MCF 10A (cell line): ENCODE results near the gene GRAMD4. TPM values are rescaled to one million over a fixed set of nuclear protein-coding genes. Genes with fewer than 3 reads are reported as not detected.

Experiments used
- BruUV-seq: library from RNA; stranded (reverse); fragments of 400-500 nt; replicated peaks from 2 replicates; lab custom pipeline; 2021; lab: Mats Ljungman, UMichigan
- CTCF ChIA-PET: fragments of 300-600 bp; sonication (Branson Sonifier 250); formaldehyde crosslinking; extraction: SDS; loops from one replicate; lab custom pipeline; 2021; ENCODE audit warnings: antibody characterized with exemption, inconsistent platforms; lab: Yijun Ruan, JAX
- POLR2A ChIA-PET: fragments of 300-600, 350-650 bp; sonication (Branson Sonifier 250); formaldehyde crosslinking; extraction: SDS; loops from one replicate; lab custom pipeline; 2020; ENCODE audit warnings: antibody characterized with exemption, inconsistent platforms; lab: Yijun Ruan, JAX
- DNase-seq: peaks from one replicate; pipeline ENCODE4 v3.0.0-alpha.2; 2018; ENCODE audit not compliant: unreplicated experiment
- H3K27ac Mint-ChIP-seq: one replicate; pipeline ENCODE4 v1.8.0; 2022; ENCODE audit warnings: mild to moderate bottlenecking, low read depth, mixed read lengths; ENCODE audit not compliant: unreplicated experiment
- H3K27me3 Mint-ChIP-seq: one replicate; pipeline ENCODE4 v1.8.0; 2022; ENCODE audit warnings: mixed read lengths; ENCODE audit not compliant: insufficient read depth, unreplicated experiment
- H3K36me3 Mint-ChIP-seq: one replicate; pipeline ENCODE4 v1.8.0; 2022; ENCODE audit warnings: mild to moderate bottlenecking, moderate library complexity, mixed read lengths; ENCODE audit not compliant: insufficient read depth, unreplicated experiment
- H3K4me1 Mint-ChIP-seq: one replicate; pipeline ENCODE4 v1.8.0; 2022; ENCODE audit warnings: mixed read lengths; ENCODE audit not compliant: insufficient read depth, unreplicated experiment
- H3K4me3 Mint-ChIP-seq: one replicate; pipeline ENCODE4 v1.8.0; 2022; ENCODE audit warnings: mild to moderate bottlenecking, moderate library complexity, mixed read lengths; ENCODE audit not compliant: unreplicated experiment
- H3K9me3 Mint-ChIP-seq: one replicate; pipeline ENCODE4 v1.8.0; 2022; ENCODE audit warnings: mixed read lengths; ENCODE audit not compliant: unreplicated experiment
- intact Hi-C: fragments of 100-400 bp; cut with micrococcal nuclease; formaldehyde crosslinking; loops from 2 replicates; pipeline ENCODE4 v1.14.1; 2022
- total RNA-seq: library from RNA; stranded (reverse); gene quantifications from 2 replicates; pipeline ENCODE4 v1.2.3, GENCODE V29; 2022
- TF ChIP-seq, protein P1 (sequence below): fragments of 200-600 bp; IDR thresholded peaks from one replicate; pipeline ENCODE4 v1.8.0; 2022; ENCODE audit warnings: antibody characterized with exemption, mild to moderate bottlenecking; ENCODE audit not compliant: unreplicated experiment

The GRAMD4 gene
- total RNA-seq, 1 experiment from 2014 or later: 15.6 TPM

DNA sequence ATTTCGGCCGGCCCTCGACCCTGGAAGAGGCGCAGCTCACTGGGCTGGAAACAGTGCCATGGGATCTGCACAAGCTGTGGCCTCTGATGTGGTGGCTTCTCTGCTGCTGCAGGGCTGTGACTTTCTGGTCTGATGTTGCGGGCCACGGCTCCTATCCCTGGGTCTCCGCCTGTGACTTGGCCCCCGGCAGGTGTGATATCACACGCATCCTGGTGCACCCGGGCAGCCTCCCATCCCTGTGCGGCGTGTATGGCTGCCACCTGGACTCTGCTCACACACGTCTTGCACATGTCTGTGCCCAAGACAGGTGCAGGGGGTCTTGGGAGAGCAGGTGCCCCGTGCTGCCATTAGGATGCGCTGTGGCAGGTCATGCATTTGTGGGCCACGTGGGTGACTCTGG, 31.1 kb downstream of the GRAMD4 start:
- TF ChIP-seq, protein P1, sequence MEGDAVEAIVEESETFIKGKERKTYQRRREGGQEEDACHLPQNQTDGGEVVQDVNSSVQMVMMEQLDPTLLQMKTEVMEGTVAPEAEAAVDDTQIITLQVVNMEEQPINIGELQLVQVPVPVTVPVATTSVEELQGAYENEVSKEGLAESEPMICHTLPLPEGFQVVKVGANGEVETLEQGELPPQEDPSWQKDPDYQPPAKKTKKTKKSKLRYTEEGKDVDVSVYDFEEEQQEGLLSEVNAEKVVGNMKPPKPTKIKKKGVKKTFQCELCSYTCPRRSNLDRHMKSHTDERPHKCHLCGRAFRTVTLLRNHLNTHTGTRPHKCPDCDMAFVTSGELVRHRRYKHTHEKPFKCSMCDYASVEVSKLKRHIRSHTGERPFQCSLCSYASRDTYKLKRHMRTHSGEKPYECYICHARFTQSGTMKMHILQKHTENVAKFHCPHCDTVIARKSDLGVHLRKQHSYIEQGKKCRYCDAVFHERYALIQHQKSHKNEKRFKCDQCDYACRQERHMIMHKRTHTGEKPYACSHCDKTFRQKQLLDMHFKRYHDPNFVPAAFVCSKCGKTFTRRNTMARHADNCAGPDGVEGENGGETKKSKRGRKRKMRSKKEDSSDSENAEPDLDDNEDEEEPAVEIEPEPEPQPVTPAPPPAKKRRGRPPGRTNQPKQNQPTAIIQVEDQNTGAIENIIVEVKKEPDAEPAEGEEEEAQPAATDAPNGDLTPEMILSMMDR: no peak
- intact Hi-C loops: no loop called here
- BruUV-seq: no TSS peak
- peaks cover 11% of the 10 kb centered on the region for H3K9me3 Mint-ChIP-seq
- CTCF ChIA-PET: no interaction called here
- POLR2A ChIA-PET: no interaction called here
- no peak overlapping the region for H3K4me3 Mint-ChIP-seq
- no peak for DNase-seq
- H3K36me3 Mint-ChIP-seq: no peaks in the 10 kb centered on the region
- H3K27me3 Mint-ChIP-seq: no peaks in the 10 kb centered on the region
- H3K4me1 Mint-ChIP-seq: peaks cover 15% of the 10 kb centered on the region
- no peak overlapping the region for H3K27ac Mint-ChIP-seq

DNA sequence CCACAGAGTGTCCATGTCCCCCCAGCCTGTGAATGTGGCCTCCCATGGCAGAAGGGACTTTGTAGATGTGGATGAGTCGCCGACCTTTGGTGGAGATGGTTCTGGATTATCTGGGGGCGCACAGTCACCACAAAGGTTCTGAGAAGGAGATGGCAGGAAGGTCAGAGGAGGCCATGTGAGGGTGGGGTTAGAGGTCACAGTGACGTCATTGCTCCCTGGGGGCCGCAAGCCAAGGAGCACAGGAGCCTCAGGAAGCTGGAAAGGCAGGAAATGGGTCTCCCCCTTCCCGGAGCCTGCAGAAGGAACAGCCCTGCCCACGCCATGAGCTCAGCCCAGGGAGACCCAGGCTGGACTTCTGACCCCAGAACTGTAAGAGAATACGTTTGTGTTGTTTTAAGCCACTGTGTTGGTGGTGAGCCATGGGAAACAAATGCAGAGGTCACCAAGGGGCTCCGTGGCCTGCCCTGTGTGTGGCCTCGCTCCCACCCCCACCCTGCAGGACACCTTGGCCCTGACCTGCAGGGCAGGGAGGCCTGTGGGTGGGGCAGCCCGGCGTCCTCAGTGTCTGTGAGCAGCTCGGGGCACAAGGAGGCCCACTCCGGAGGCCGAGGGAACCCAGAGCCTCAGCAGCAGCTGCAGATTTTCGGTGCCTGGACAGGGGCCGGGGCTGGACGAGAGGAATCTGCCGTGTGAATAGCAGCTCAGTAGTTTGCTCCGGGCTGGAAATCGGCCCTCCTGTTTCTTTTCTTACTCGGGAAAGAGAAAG, 32.1 kb downstream of the GRAMD4 start:
- ChIA-PET POLR2A (no interaction called here), CTCF (no interaction called here)
- intact Hi-C loops: no loop called here
- DNase-seq: no peak
- Mint-ChIP-seq H3K4me1 (peaks cover 10% of the 10 kb centered on the region), H3K36me3 (no peaks in the 10 kb centered on the region), H3K9me3 (peaks cover 11% of the 10 kb centered on the region), H3K27ac (no peak overlapping the region), H3K4me3 (no peak overlapping the region), H3K27me3 (no peaks in the 10 kb centered on the region)
- BruUV-seq: no TSS peak
- TF ChIP-seq, protein P1: no peak

DNA sequence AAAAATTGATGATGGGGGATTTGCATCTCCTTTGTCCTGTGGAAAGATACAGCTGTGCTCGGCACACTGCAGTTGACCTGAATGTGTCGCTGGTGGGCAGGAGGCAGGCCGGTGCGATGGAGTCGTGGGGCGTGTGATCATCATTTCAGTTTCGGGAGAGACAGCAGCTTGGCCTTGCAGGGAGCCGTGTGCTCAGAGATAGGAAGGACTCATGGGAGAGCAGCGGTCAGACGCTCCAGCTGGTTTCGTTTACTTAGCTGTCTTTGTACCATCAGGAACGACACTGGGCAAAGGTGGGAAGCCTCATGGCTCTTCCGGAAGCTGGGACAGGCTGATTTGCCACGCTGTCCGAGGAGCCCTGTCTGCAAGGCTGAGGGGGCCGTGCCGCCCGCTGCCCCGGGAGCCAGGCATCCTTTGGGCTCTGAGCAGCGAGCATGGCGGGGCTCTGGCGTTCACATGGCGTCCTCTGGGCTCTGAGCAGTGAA, 32.7 kb downstream of the GRAMD4 start:
- H3K27me3 Mint-ChIP-seq: no peaks in the 10 kb centered on the region
- intact Hi-C loops: no loop called here
- H3K36me3 Mint-ChIP-seq: no peaks in the 10 kb centered on the region
- DNase-seq: no peak
- POLR2A ChIA-PET: no interaction called here
- no TSS peak for BruUV-seq
- no peak overlapping the region for H3K4me3 Mint-ChIP-seq
- peaks cover 10% of the 10 kb centered on the region for H3K4me1 Mint-ChIP-seq
- TF ChIP-seq, protein P1: no peak
- CTCF ChIA-PET: no interaction called here
- peaks cover 9% of the 10 kb centered on the region for H3K9me3 Mint-ChIP-seq
- H3K27ac Mint-ChIP-seq: no peak overlapping the region

DNA sequence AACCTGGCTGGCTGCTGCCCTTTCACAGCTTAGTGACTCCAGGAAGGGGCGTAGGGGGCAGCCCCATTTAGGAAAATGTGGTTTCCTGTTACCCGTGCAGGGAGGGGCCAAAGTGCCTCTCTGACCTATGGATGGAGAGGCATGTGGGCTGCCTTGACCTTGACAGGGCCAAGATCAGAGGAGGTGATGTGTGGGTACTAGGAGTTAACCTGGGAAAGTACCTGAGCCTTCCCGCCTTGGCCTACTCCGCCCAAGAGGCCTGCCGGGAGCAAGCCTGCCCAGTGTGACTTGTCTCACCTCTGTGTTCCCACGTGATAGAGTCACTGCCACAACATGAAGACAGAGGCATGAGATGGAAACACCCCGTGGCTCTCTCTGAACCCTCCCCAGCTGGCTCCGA, 33.4 kb downstream of the GRAMD4 start:
- TF ChIP-seq, protein P1: no peak
- ChIA-PET CTCF (no interaction called here), POLR2A (no interaction called here)
- peaks cover 10% of the 10 kb centered on the region for H3K4me1 Mint-ChIP-seq
- no peaks in the 10 kb centered on the region for H3K27me3 Mint-ChIP-seq
- peaks cover 2% of the 10 kb centered on the region for H3K9me3 Mint-ChIP-seq
- no peaks in the 10 kb centered on the region for H3K36me3 Mint-ChIP-seq
- intact Hi-C loops: no loop called here
- BruUV-seq: no TSS peak
- DNase-seq: peak; percentile 20
- no peak overlapping the region for H3K4me3 Mint-ChIP-seq
- no peak overlapping the region for H3K27ac Mint-ChIP-seq
